NCI-H1930 (cell line): ENCODE results near the gene INHBB.
A peak's percentile ranks its signal among the peaks of the same experiment; 100 is the strongest.
"Not testable (repeated sequence)": the region's sequence is repeated elsewhere in the genome, so short reads cannot be mapped to it uniquely, and the experiment has no call there.

ENCODE experiments used
- DNase-seq, 2 experiments: peaks; one replicate each; lab custom pipeline; 2025; lab: John Stamatoyannopoulos, UW

The INHBB gene

GRCh38 chr2:120346026-120346666 lies at the start of gene INHBB:
TSS of gene INHBB (plus strand) at chr2:120346136. CDS start at chr2:120346189, 53 bp downstream.
- no peak for DNase-seq

GRCh38 chr2:120298173-120298835 lies 47.6 kb upstream of the INHBB start:
- no peak for DNase-seq

GRCh38 chr2:120299004-120299403 lies 46.9 kb upstream of the INHBB start:
- DNase-seq, result no peak

GRCh38 chr2:120299561-120299960 lies 46.4 kb upstream of the INHBB start:
- no peak for DNase-seq

- no peak for DNase-seq
These were observed 45.6 kb upstream of the INHBB start for GRCh38 chr2:120300385-120300784.

- no peak for DNase-seq
These were observed 44.7 kb upstream of the INHBB start for GRCh38 chr2:120301284-120301683.

- no peak for DNase-seq
These were observed 43.6 kb upstream of the INHBB start for GRCh38 chr2:120302301-120302700.

- no peak for DNase-seq
These were observed 42.8 kb upstream of the INHBB start for GRCh38 chr2:120303177-120303576.

GRCh38 chr2:120305296-120305695 lies 40.6 kb upstream of the INHBB start:
- no peak for DNase-seq

GRCh38 chr2:120305937-120306490 lies 39.9 kb upstream of the INHBB start:
- no peak for DNase-seq

GRCh38 chr2:120307482-120307881 lies 38.5 kb upstream of the INHBB start:
- DNase-seq, result no peak

GRCh38 chr2:120308038-120308910 lies 37.7 kb upstream of the INHBB start:
- DNase-seq, result no peak

GRCh38 chr2:120310136-120310535 lies 35.8 kb upstream of the INHBB start:
- DNase-seq, result no peak

GRCh38 chr2:120310841-120311240 lies 35.1 kb upstream of the INHBB start:
- DNase-seq, result not testable (repeated sequence)

- DNase-seq, result no peak
These were observed 33.9 kb upstream of the INHBB start for GRCh38 chr2:120312076-120312475.

- peak; percentile 13 to 70 for DNase-seq
These were observed 32.9 kb upstream of the INHBB start for GRCh38 chr2:120312860-120313694.

- no peak for DNase-seq
These were observed 32.0 kb upstream of the INHBB start for GRCh38 chr2:120313695-120314615.

GRCh38 chr2:120314690-120315366 lies 31.1 kb upstream of the INHBB start:
- DNase-seq, result no peak

- no peak for DNase-seq
These were observed 30.4 kb upstream of the INHBB start for GRCh38 chr2:120315367-120316033.
